Measurements from ENCODE around the gene STIM1.
"Not testable (repeated sequence)": the region's sequence is repeated elsewhere in the genome, so short reads cannot be mapped to it uniquely, and the experiment has no call there.

STIM1 gene

GRCh38 chr11:3986301-3986700 is 130.8 kb downstream of the STIM1 start:
- peak in 1 of 2 donors; percentile 33 for DNase-seq

GRCh38 chr11:3989276-3989920 is 133.9 kb downstream of the STIM1 start:
- no peak for DNase-seq

GRCh38 chr11:3989921-3990290 is 134.4 kb downstream of the STIM1 start:
- no peak for DNase-seq

- no peak for DNase-seq
These were observed 134.9 kb downstream of the STIM1 start for GRCh38 chr11:3990406-3990805.

- DNase-seq = no peak
These were observed 137.5 kb downstream of the STIM1 start for GRCh38 chr11:3992964-3993363.

GRCh38 chr11:3994030-3994640 is 138.7 kb downstream of the STIM1 start:
- no peak for DNase-seq

- no peak for DNase-seq
These were observed 139.8 kb downstream of the STIM1 start for GRCh38 chr11:3995307-3995706.

- no peak for DNase-seq
These were observed 140.6 kb downstream of the STIM1 start for GRCh38 chr11:3995949-3996554.

GRCh38 chr11:3996651-3997050 is 141.2 kb downstream of the STIM1 start:
- no peak for DNase-seq

- DNase-seq = not testable (repeated sequence)
These were observed 149.3 kb downstream of the STIM1 start for GRCh38 chr11:4004753-4005152.

- no peak for DNase-seq
These were observed 151.6 kb downstream of the STIM1 start for GRCh38 chr11:4006946-4007680.

GRCh38 chr11:4008116-4008515 is 152.7 kb downstream of the STIM1 start:
- no peak for DNase-seq

- not testable (repeated sequence) for DNase-seq
These were observed 161.1 kb downstream of the STIM1 start for GRCh38 chr11:4016602-4017001.

- no peak for DNase-seq
These were observed 161.7 kb downstream of the STIM1 start for GRCh38 chr11:4017129-4017528.

- no peak for DNase-seq
These were observed 163.2 kb downstream of the STIM1 start for GRCh38 chr11:4018641-4019040.

- no peak for DNase-seq
These were observed 164.4 kb downstream of the STIM1 start for GRCh38 chr11:4019891-4020290.

GRCh38 chr11:4022669-4023068 is 167.2 kb downstream of the STIM1 start:
- no peak for DNase-seq

GRCh38 chr11:4025248-4025966 is 169.9 kb downstream of the STIM1 start:
- DNase-seq = no peak

GRCh38 chr11:4025967-4026324 is 170.5 kb downstream of the STIM1 start:
- no peak for DNase-seq

GRCh38 chr11:4026389-4026788 is 170.9 kb downstream of the STIM1 start:
- no peak for DNase-seq

- no peak for DNase-seq
These were observed 172.3 kb downstream of the STIM1 start for GRCh38 chr11:4027746-4028145.

- DNase-seq = no peak
These were observed 174.7 kb downstream of the STIM1 start for GRCh38 chr11:4030197-4030596.

GRCh38 chr11:4032097-4032496 is 176.6 kb downstream of the STIM1 start:
- no peak for DNase-seq
